HG02884 (cell line): ENCODE results near the gene PTPRG.

Experiments
- ATAC-seq: cut with Tn5 transposase; IDR thresholded peaks from one replicate; pipeline ENCODE4 v1.9.1; 2021; ENCODE audit warnings: mild to moderate bottlenecking, moderate library complexity; ENCODE audit not compliant: unreplicated experiment

The PTPRG gene

DNA sequence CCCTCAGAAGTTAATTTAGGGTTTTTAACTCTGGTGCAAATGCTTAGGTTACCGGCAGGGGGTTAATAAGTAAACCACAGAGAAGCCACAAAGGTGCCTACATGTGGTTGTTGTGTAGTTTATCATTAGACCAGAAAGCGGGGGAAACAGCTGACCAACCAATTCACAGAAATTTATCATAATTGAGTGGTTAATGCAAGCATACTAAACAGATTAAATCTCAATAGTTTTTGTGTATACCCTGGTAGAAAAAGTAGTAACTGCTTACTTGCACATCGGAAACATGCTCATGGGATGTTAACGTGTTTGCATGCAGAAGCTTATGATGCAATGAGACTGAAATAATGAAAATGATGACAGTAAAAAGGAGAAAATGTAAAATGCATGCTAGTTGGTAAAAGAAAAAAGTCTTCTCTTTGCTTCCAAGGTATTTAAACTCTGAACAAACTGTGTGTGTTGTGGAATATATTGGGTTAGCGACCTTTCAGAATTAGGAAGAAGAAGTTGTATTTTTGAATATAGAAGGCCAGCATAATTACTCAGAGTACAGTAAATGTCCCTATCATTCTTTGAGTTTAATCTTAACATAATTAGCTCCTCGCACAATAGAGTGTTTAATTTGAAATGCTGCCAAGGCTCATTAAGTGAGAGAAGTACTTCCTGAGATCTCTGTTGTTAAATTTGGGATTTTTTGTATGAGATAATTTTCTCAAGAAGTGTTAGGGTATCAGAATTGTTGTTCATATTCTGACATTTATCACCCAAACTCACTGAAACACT lies 316.2 kb downstream of the PTPRG start:
- ATAC-seq: peak; percentile 70

DNA sequence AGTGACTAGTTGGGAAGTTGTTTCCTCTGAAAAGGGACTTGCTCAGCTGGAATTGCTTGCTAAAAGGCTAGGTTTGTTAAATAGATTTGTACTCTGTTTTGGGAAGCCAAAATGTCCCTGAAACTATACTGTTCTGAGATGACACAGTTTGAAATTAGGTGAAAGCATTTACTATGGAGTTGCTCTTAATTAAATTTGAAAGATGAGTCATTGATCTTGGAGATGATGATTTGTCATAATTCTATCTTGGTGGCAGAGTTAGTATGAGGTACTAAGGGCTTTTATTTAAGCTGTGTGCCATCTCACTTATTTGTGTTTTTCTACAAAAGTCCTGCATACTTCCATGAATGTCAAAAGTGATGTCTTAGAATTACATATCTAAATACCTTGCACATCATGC lies 320.9 kb downstream of the PTPRG start:
- no peak for ATAC-seq

DNA sequence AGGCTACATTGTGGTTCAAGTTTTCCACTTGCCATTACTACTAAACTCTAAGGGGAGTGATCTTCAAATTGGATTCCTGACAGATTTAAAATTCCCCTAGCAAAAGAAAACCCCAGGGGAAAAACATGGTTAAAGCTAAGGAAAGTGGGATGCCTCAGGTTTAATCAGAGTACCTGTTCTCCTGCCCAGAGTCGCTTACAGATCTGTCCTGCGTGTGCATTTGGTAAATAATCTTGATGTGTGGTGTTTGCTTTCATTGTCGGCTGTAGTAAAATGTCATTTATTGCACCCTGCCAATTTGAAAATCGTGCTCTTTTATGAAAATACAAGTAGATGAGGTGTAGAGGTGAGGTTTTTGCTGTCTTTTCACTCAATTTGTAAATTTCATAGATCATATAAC lies 323.4 kb downstream of the PTPRG start:
- ATAC-seq: no peak

DNA sequence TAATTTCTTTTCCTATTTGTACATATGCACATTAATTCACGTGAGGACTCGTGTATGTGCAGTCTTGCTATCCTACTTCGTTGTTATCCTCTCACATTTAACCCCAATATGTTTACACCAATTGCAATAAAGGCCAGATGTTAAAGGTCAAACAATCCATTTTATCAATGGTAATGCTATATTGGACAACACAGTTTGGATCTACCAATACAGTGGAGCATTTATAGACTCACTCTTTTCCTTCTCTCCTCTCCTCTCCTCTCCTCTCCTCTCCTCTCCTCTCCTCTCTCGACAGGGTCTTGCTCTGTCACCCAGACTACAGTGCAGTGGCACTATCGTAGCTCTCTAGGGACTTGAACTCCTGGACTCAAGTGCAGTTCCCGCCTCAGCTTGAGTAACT lies 324.0 kb downstream of the PTPRG start:
- ATAC-seq: no peak

DNA sequence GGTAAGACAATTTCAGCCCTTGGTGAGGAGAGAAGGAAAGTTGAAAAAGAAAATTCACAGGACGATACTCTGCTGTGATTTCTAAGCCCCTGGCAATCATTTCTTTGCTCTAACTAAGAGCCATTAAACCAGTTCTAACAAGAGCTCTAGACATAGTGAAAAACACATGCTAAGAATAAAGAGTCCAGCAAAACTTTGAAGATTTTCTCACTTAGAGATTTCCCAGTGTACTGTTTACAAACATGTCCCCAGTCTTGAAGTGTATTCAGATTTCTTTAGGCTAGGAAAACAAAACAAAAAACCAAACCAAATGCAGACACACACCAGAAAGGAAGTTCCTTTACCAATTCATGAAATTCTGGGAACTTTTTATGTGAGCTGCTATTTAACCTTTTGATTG lies 325.8 kb downstream of the PTPRG start:
- no peak for ATAC-seq

DNA sequence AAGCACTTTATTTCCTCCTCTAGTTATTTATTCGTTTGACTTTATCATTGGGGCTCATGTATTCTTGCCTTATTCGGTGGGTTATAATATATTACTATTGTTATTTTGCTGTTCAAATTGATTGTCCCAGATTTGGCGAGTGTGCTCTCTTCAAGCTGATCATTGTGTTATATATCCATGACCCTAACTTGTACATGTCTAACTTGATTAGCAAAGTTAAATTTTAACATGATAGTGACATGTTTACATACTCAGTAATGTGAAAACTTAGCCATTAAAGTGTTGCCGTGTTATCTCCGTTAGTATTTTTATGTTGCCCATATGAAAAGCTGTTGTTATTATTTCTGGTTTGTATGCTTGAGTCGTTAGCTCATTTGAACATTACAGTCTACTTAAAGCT lies 327.9 kb downstream of the PTPRG start:
- ATAC-seq: no peak

DNA sequence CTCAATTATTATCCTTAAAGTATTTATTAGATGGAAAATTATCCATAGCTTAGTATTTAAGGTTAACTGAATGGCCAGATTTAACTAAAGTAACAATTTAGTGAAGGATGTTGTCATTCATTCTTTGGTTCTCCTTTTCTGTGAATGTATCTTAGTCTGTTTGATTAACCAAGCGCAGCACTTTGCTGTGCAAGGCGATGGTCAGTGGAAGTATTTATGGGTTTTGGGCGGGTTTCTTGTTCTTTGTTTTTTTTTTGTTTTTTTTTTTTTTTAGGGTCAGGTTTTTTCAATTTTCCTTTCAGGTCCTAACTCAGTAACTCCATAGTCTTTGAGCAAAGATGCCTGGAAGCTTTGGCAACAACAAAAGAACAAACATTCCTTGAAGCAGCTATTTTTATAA lies 328.8 kb downstream of the PTPRG start:
- no peak for ATAC-seq

DNA sequence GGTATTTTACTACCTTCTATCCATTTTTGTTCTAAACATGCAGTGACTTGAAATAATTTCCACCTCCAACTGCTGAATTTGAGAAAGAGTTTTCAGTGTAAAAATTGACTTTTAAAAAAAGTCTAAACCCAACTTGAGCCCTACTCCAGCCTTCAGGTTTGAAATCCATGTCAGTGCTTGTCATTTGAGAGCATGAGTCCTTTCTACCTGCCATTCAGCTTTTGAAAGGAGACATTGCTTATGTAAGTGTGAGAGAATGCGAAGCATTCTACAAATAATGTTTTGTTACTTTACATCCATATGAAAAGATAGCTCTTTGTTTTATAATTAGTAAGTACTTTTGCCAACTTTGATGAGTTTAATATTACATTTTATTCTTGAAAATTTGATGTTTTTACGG lies 329.2 kb downstream of the PTPRG start:
- ATAC-seq: no peak

DNA sequence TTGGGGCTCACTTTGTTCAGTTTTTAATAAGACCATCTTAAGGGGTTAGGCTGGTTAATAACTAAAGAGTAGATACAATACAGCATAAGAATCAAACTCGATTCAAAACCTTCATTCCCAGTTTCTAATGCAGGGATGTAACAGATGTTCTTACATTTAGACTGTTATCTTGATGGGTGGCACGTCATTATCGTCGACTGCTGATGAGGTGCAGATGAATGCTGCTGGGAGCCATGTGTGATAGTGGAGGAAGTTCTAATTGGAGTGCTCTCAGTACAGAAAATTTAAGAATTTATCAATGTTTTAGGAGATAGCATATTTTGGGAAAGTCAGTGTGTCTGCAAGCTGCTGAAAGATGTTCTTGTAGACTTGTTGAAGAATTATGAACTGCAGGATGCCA lies 331.5 kb downstream of the PTPRG start:
- ATAC-seq: no peak

DNA sequence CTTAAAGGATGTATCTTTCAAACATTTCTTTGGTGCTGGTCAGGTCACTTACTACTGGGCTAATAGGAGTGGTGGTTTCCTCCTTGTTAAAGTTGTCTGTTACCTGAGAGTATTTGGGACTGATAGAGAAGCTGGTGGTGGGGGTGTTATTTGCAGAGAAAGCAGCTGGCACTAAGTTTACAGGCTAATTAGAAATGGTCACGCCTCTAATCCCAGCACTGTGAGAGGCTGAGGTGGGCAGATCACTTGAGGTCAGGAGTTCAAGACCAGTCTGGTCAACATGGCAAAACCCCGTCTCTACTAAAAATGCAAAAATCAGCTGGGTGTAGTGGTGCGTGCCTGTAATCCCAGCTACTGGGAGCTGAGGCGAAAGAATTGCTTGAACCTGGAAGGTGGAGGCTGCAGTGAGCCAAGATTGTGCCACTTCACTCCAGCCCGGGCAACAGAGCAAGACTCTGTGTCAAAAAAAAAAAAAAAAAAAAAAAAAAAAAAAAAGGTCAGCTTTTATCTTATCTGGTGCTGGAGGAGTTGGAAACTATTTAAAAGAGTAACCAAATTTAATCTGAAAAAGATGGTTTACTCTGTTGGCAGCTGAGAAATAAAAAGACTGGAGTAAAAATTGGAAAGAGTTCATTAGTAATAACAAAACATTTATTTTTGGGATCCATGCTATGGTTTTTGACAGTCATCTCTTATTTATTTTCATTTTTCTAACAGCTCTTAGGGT lies 332.6 kb downstream of the PTPRG start:
- no peak for ATAC-seq

DNA sequence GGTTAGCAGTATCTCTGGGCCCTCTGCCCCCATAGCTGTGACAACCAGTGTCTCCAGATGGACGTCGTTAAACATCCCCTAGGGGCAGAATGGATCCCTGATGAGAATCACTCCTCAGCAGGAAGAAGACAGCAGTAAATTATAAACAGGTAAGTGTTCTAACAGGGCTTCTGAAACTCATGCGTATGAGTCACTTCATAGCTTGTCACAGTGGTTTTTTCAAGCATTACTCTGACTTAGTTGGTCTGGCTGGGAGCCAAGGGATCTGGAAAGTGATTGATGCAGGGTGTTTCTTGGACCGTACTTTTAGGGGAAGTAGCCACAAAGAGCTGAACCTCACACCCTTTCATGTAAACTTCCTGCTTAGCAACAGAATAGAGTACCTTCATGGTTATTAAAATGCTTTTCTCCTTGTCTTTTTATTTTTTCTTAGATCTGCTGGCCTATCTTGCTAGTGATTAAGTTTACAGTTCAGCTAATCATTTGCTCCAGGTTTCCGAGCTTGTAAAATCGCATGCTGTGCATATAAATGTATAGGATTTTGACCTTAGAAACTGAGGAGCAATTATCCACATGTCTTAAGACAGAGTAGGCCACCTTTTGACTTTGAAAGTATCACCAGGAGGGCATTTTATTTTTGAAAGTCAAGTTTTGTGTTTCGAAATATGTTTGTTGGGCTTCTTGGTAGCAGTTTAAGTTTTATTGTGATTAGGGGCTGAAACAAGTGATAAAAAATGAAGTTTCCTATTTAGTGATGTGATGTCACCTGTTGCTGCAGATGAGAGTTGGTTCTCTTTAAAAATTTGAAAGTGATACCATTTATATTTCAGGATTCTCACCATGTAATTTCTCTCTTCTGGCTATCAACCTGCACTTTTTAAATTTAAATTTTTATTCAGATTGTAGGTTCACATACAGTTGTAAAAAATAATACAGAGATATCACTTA lies 333.9 kb downstream of the PTPRG start:
- peak; percentile 93 for ATAC-seq

DNA sequence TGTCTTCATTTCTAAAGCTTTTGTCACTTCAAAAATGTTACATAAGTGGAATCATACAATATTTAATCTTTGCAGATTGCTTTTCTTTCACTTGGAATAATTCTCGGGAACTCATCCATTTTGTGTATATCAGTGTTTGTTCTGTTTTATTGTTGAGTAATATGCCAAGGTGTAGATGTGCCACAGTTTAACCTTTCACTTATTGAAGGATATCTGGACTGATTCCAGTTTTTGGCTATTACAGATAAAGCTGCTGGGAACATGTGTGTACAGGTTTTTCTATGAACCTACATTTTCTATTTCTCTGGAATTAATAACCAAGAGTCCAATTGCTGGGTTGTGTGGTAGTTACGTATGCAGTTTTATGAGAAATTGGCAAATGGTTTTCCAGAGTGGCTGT lies 334.9 kb downstream of the PTPRG start:
- ATAC-seq: no peak

DNA sequence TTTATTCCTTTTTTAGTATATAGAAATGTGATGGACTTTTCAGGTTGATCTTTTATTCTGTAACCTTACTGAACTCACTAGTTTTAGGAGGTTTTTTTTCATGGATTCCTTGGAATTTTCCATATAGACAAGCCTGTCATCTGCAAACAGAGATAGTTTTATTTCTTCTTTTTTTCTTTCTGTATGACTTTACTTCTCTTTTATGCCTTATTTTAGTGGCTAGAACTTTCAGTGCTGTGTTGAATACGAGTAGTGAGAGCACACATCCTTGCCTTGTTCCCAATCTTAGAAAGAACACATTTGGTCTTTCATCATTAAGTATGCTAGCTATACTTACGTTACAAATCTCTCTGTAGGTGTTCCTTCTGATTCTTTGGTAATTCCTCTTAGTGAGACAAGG lies 336.5 kb downstream of the PTPRG start:
- no peak for ATAC-seq

DNA sequence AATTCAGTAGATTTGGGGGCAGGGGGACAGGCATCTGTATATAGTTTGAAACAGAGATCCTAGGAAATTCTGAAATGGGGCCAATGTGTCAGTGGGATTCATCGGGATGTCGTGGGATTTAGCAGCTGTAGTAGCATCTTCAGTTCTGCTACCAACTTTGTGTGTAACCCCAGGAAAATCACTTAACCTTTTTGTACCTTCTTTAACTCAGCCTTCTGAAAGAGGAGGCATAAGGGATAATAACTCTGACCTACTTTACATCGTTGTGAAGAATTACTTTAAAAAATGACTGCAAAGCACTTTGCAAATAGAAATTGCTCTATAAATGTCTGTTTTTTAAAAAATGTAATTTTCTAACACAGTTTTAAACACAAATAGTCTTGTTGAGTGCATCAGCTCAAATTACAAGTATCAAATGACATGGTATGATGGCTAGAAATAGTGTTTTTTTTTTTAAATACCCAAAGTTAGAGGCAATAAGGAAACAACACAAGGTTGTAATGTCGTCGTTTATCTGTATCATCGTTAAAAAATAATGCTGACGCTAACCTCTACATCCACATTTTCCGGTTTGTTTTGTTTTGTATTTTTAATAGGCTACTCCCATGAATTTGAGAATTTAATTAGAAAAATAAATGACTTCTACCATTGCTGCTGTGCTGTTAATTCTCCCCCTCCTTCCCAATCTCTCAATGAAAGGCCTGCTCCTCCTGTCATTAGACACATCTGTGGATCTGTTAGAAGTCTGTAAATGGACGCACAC lies 338.5 kb downstream of the PTPRG start:
- no peak for ATAC-seq

DNA sequence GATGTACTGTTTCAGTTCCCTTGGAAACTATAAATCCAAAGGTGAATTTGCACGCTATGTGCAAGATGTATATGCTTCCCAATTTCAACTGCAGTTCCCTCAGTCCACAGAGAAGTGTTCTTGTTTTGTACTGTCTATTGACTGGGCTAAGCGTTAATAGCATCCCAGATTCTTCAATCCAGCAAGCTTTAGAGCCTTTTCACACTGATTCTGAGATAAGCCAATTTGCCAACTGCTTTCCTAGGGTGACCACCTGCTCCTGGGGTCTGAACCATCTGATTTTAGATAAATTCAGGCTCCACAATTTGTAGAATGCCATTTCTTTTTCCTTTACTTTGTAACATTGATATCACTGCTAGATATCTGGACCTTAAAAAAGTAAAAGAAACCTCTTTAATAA lies 340.1 kb downstream of the PTPRG start:
- no peak for ATAC-seq

DNA sequence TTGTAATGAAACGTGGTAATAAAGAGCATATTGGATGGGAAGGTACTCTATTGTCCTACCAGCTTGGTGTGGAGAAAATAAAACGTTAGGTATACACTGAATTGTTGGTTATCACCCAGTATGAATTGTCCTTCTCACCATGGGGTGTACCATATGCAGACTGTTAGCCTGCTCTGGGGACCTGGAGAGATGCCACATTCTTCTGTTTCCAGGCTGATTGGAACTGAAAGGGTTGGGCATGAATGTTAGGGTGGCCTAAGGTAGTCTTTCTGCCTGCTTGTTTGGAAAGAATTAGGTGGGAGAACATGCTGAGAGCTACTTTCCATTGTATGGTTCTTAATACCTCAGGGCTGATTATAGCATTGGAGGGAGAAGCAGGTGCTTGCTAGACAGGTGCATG lies 340.6 kb downstream of the PTPRG start:
- ATAC-seq: no peak

DNA sequence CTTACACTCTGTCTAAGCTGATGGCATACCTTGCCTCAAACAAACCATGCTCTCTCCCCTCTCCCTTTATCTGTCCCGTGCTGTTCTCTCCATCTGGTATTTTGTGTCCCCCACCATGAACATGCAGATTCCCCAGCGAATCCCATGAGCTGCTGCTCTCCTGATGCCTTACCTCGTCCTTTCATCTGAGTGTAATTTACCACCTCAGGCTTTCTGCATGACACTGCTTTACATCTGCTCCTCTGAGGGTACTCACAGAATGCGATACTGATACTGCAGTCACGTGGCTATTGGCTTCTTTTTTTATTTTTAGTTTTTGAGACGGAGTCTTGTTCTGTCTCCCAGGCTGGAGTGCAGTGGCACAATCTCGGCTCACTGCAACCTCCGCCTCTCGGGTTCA lies 341.7 kb downstream of the PTPRG start:
- ATAC-seq: no peak

DNA sequence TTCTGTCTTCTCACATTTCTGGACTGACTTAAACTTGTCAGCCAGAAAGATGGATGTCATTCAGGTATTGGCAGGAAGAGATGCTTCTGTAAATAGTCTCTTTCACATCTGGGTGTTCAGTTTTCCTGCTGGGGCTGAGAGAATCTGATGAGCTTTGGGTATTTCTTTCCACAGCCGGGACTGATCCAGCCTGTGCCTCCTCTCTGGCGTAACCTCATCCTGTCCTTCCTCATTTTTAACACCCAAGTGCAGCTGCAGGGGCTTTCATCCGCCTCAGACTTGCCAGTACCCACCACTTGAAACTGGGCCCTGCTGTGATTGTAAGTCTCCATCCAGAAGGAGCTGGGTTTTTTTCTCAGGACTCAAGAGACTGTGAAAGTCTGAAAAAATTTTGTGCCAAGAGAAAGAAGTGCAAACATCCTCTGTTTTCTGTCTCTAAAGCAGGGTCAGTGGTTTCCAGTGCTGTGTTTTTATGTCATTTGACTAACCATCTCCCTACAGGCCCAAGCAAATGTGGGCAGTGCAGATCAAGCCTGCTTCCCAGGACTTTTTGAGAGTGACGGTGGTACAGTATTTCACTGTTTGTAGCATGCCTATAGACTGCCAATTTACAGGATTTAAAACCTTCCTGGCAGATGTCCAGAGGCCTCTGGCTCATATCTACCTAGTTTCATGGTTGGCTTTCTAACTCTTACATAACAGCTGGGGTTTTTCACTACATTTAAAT lies 342.7 kb downstream of the PTPRG start:
- ATAC-seq: no peak

DNA sequence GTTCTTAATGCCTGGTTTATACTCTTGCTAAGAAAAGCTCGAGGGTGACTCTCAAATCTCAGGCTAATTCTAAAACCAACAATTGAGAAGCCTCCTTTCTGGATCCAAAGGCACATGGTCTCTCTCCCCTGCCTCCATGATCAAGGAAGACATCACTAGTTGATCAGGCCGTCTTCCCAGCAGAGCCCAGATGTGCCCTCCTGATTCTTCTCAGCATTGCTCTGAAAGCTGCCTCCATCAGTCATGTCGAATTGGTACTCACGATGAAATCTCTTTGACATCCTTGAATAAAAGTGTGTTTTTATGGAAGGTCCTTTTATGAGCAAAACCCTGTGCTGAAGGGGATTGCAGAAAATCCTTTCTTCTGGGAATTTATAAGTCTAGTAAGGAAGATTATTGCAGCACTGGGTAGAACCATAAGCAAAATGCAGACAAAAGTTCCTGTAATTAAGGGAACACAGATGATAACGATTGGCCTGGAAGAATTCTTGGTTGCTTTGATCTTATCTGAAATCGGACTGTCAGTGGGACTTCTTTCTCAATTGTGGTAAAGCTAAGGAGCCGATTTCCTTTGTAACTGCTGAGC lies 345.9 kb downstream of the PTPRG start:
- ATAC-seq: no peak

DNA sequence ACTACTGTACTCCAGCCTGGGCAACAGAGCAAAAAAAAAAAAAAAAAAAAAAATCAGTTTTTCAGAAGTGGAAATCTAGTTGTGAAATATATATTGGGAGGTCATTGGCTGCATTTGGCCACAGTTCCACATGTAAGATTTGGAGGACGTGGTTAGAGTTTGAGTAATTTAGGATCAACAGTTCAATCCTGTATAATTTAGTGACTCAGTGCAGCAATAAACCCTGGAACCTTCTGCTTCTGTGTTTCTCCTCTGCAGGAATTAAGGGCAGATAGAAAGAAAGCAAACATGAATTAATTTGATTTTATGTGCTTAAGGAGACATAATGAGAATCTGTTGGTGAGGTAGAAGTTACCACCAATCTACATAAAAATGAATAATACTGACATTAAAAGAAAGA lies 347.0 kb downstream of the PTPRG start:
- no peak for ATAC-seq
